Gastroesophageal sphincter (tissue), 3 donors: ENCODE data around the gene IGLL5.

Experiments
- EP300 ChIP-seq: sonication (generic); formaldehyde crosslinking; IDR thresholded peaks from one replicate; pipeline ENCODE4 v1.6.1; 2017; ENCODE audit warnings: antibody characterized with exemption, mild to moderate bottlenecking
- POLR2A ChIP-seq, 2 donors: fragments of 450-650 bp; IDR thresholded peaks; one replicate each; pipeline ENCODE4 v1.6.1; 2017; ENCODE audit warnings: antibody characterized with exemption in 2 of 2, mild to moderate bottlenecking in 2 of 2, moderate library complexity in 1 of 2
- POLR2AphosphoS5 ChIP-seq: sonication (generic); formaldehyde crosslinking; IDR thresholded peaks from one replicate; pipeline ENCODE4 v1.6.1; 2017; ENCODE audit warnings: antibody characterized with exemption
- TF ChIP-seq, protein P1 (sequence below), 4 experiments: fragments of 200-600 bp in 2 of 4; fragments of 450-650 bp in 2 of 4; sonication (generic) in 1 of 4; IDR thresholded peaks; one replicate each; pipeline ENCODE4 v1.5.1; 2017 to 2019; ENCODE audit warnings: antibody characterized with exemption in 4 of 4, mild to moderate bottlenecking in 2 of 4, moderate library complexity in 2 of 4

DNA sequence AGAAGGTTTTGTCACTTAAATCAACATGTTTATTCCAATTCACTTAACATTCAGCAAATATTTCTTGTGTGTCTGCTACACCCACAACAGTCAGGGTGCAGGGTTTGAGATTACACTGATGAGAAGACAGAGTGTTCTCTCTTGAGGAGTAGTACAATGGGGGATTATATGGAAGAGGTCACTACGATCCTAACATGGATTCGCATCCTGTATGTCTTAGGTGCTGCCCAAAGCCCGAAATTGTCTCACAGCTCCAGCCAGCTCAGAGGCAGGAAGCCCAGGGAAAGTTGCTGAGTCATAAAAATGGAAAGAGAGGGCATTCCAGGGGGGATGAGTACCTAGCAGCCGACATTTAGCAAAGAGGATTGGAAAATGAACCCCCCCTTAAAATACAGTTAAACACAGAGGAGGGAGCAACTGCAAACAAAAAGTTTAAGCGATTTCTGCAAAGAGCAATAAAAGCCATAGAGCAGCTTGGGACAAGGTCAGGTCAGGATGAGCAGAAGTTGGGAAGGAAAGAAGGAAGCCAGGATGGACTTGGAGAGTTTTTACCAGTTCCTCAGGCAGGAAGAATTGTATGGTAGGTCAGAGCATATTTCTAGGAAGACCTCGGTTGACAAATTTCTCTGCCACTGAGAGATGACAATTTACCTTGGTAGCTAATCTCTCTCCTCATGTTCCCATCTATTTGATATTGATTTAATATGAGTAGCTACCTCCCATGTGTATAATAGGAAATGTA lies 49.5 kb downstream of the IGLL5 start:
- TF ChIP-seq, protein P1, sequence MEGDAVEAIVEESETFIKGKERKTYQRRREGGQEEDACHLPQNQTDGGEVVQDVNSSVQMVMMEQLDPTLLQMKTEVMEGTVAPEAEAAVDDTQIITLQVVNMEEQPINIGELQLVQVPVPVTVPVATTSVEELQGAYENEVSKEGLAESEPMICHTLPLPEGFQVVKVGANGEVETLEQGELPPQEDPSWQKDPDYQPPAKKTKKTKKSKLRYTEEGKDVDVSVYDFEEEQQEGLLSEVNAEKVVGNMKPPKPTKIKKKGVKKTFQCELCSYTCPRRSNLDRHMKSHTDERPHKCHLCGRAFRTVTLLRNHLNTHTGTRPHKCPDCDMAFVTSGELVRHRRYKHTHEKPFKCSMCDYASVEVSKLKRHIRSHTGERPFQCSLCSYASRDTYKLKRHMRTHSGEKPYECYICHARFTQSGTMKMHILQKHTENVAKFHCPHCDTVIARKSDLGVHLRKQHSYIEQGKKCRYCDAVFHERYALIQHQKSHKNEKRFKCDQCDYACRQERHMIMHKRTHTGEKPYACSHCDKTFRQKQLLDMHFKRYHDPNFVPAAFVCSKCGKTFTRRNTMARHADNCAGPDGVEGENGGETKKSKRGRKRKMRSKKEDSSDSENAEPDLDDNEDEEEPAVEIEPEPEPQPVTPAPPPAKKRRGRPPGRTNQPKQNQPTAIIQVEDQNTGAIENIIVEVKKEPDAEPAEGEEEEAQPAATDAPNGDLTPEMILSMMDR (IDR thresholded peaks at IDR 0.05): no peak
- TF ChIP-seq POLR2A (IDR thresholded peaks at IDR 0.05) (no peak), POLR2AphosphoS5 (no peak), EP300 (no peak)
